TTC549 (cell line): Measurements from ENCODE around the gene HCN2.

Experiments used
- FAIRE-seq: peaks from 2 replicates; lab custom pipeline; 2012; peaks lifted over from hg19 to GRCh38; lab: Jason Lieb, UNC

The HCN2 gene

GRCh38 chr19:641702-642101 lies 52.0 kb downstream of the HCN2 start:
- FAIRE-seq = no peak

GRCh38 chr19:642767-643727 lies 53.4 kb downstream of the HCN2 start:
- no peak for FAIRE-seq

GRCh38 chr19:643736-644135 lies 54.1 kb downstream of the HCN2 start:
- no peak for FAIRE-seq

- FAIRE-seq = no peak
Measured at GRCh38 chr19:644363-644762, 54.7 kb downstream of the HCN2 start.

GRCh38 chr19:644789-645188 lies 55.1 kb downstream of the HCN2 start:
- no peak for FAIRE-seq

- no peak for FAIRE-seq
Measured at GRCh38 chr19:645912-646778, 56.5 kb downstream of the HCN2 start.

GRCh38 chr19:646779-647565 lies 57.3 kb downstream of the HCN2 start:
- FAIRE-seq = no peak

- no peak for FAIRE-seq
Measured at GRCh38 chr19:647566-648284, 58.0 kb downstream of the HCN2 start.

- FAIRE-seq = no peak
Measured at GRCh38 chr19:648305-648704, 58.6 kb downstream of the HCN2 start.

- FAIRE-seq = no peak
Measured at GRCh38 chr19:648904-649801, 59.5 kb downstream of the HCN2 start.

GRCh38 chr19:650121-650520 lies 60.4 kb downstream of the HCN2 start:
- no peak for FAIRE-seq

GRCh38 chr19:651114-651818 lies 61.6 kb downstream of the HCN2 start:
- FAIRE-seq = no peak

GRCh38 chr19:651991-652390 lies 62.3 kb downstream of the HCN2 start:
- FAIRE-seq = no peak

GRCh38 chr19:652467-653389 lies 63.0 kb downstream of the HCN2 start:
- no peak for FAIRE-seq

GRCh38 chr19:653425-653824 lies 63.7 kb downstream of the HCN2 start:
- no peak for FAIRE-seq

- no peak for FAIRE-seq
Measured at GRCh38 chr19:655691-656090, 66.0 kb downstream of the HCN2 start.

GRCh38 chr19:656751-657559 lies 67.3 kb downstream of the HCN2 start:
- no peak for FAIRE-seq

- no peak for FAIRE-seq
Measured at GRCh38 chr19:657611-658010, 67.9 kb downstream of the HCN2 start.
